HepG2 (cell line): Measurements from ENCODE around the gene CYP17A1.

Experiments used
- CTCF ChIP-seq: sonication (generic); formaldehyde crosslinking; IDR thresholded peaks from 2 replicates; pipeline ENCODE4 v1.5.0; 2020; ENCODE audit warnings: mild to moderate bottlenecking, missing genetic modification reagents, moderate library complexity
- HNF4A ChIP-seq: sonication (generic); formaldehyde crosslinking; IDR thresholded peaks from 2 replicates; pipeline ENCODE4 v1.4.0; 2020; ENCODE audit warnings: missing genetic modification reagents
- HNRNPUL1 ChIP-seq: fragments of 200-400 bp; formaldehyde crosslinking; IDR thresholded peaks from 2 replicates; pipeline ENCODE4 v1.6.1; 2017; ENCODE audit warnings: low read depth, mild to moderate bottlenecking, low read length, moderate library complexity
- POLR2A ChIP-seq, 2 experiments: IDR thresholded peaks; 2 replicates each; pipeline ENCODE4 v1.6.1; 2011; ENCODE audit warnings: low read depth in 2 of 2, low read length in 2 of 2, mild to moderate bottlenecking in 1 of 2, moderate library complexity in 1 of 2; ENCODE audit not compliant: insufficient read depth in 1 of 2
- REL ChIP-seq: sonication (generic); formaldehyde crosslinking; conservative IDR thresholded peaks from 2 replicates; pipeline ENCODE4 v1.8.0; 2022; ENCODE audit warnings: mild to moderate bottlenecking, missing genetic modification reagents, moderate library complexity

DNA sequence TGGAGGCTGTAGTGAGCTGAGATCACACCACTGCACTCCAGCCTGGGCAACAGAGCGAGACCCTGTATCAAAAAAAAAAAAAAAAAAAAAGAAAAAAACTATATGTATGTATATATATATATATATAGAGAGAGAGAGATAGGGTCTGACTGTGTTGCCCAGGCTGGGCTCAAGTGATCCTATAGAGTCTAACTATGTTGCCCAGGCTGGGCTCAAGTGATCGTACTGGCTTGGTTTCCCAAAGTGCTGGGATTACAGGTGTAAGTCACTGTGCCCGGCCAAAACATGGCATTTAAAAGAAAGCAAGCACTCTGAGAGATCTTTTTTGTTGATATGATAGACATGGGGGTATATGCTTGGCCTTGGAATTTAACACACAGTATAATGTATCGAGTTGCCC is 20.0 kb downstream of the CYP17A1 start:
- TF ChIP-seq CTCF (CRISPR knock-in tag) (no peak), REL (no peak), POLR2A (IDR thresholded peaks at IDR 0.05; ENCODE audit: insufficient read depth in 1 of 2, low read depth in 2 of 2, low read length in 2 of 2) (no peak), HNF4A (no peak), HNRNPUL1 (no peak)
